ENCODE results near the gene ARVCF.

The ARVCF gene

GRCh38 chr22:20029550-20030225 lies 13.1 kb upstream of the ARVCF start:
- no peak for DNase-seq

GRCh38 chr22:20028855-20029549 lies 12.4 kb upstream of the ARVCF start:
- no peak for DNase-seq

DNA sequence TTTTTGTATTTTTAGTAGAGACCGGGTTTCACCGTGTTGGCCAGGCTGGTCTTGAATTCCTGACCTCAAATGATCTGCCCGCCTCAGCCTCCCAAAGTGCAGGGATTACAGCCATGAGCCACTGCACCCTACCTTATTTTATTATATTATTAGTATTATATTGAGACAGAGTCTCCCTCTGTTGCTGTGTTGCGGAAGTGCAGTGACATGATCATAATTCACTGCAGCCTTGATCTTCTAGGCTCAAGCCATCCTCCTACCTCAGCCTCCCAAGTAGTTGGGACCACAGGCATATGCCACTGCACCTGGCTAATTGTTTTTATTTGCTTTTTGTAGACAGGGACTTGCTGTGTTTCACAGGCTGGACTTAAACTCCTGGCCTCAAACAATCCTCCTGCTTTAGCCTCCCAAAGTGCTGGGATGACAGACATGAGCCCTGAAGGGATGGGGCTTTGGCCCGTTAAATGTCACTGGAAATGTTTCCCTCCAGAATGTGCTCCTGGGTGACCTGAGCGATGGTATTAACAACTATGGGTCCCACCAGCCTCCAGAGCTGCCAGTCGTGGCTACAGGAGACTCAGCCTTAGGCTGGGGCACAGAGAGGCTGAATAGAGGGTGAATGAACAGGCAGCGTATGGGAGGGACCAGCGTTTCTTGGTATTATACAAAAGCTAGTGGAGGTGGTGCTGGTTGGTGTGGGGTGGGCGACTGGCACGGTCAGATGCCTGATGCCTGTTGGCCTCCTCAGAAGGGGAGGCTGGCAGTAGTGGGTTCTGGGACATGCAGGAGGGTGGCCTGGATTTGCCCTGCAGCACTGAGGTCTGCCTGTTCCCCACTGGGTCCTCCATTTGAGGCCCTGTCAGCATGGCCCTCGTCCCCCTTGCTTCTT lies 11.6 kb upstream of the ARVCF start:
- peak; percentile 15 for DNase-seq

- DNase-seq: no peak
These were observed 10.5 kb upstream of the ARVCF start for GRCh38 chr22:20026996-20027601.

GRCh38 chr22:20026204-20026908 lies 9.7 kb upstream of the ARVCF start:
- no peak for DNase-seq

DNA sequence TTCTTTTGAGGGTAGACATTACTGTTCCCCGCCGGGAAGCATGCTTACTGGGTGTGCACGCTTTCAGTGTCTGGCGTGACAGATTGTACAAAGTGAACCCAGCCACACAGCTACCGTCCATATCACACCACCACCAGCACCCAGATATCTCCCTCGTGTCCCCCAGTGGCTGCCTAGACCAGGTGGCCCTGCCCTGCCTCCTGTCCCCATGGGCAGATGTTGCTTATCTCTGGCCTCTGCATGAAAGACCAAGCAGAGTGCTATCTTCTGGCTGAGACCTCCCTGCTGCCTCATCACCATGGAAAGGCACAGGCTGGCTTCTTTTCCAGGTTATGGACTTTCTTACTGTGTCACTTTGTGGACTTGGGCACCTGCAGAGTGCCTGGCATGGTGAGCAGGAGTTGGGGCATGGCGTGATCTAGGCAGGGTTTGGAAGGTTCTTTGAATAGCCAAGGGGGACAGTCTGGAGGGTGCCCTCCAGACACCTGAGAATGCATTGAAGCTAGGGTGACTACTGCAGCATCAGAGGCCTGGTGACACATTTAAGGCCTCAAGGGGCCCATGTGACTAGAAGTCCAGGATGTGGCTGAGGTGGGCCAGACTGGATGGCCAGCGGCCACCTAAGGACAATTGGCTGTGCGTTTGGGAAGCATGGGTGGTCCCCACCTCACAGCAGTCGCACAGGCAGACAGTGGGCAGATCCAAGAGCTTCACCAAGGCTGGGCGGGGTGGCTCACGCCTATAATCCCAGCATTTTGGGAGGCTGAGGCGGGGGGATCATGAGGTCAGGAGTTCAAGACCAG lies 9.0 kb upstream of the ARVCF start:
- DNase-seq: no peak

DNA sequence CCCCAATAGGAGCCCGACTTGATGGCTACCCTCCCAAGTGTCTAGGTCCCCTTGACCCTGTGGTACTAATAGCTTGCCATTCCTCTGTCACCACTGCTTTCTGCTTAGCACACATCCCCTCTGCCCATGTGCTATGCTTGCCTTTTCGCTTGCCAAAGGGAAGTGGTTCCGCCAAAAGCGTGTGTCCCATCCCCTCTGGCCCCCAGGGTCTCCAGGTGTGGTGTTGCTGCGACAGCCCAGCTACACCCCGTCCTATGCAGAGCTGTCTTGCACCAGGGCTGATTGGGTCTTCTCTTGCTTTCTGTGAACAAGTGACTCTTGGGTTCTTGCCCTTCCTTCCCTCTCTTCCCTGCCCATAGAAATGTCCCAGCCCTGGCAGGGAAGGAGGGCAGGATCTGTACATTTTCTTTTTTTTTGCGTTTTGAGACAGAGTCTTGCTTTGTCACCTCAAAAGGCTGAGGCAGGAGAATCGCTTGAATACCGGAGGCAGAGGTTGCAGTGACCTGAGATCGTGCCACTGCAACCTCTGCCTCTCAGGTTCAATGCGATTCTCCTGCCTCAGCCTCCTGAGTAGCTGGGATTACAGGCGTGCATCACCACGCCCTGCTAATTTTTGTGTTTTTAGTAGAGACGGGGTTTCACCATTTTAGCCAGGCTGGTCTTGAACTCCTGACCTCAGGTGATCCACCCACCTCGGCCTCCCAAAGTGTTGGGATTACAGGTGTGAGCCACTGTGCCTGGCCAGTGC lies 8.2 kb upstream of the ARVCF start:
- DNase-seq: no peak

- DNase-seq: no peak
These were observed 7.6 kb upstream of the ARVCF start for GRCh38 chr22:20024225-20024624.

- DNase-seq: no peak
These were observed 6.5 kb upstream of the ARVCF start for GRCh38 chr22:20022978-20023613.

DNA sequence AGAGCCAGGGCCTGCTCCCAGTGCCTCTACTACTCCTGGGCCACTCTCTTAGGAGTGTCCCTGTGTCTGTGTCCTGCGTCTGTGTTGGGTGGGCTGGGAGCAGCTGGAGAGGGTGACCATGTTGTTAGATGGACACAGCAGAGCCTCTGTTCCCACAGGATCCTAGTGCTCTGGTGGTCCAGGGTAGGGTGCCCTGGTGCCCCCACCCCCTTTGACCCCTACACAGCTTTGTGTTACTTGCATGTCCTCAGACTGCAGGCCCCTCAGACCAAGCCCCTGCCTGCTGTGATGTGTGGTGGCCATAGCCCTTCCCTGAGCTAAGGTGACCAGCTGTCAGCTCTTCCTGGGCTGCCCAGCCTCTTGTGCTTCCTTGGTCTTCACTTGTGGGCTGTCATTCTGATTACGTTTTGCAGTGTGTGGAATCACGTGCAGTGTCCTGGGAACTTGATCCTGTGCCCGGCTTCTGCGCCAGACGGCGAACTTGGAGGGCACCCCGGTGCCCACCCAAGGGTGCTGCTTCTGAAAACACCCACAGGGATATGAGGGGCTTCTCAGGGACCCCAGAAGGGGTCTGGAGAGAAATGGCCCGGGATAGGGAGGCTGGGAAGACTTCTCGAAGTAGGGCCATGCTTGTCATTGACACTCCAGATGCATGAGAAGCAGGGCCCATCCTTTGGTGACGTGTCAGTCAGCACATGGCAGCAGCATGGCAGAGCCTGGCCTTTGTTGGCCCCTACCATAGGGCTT lies 5.8 kb upstream of the ARVCF start:
- DNase-seq: no peak

DNA sequence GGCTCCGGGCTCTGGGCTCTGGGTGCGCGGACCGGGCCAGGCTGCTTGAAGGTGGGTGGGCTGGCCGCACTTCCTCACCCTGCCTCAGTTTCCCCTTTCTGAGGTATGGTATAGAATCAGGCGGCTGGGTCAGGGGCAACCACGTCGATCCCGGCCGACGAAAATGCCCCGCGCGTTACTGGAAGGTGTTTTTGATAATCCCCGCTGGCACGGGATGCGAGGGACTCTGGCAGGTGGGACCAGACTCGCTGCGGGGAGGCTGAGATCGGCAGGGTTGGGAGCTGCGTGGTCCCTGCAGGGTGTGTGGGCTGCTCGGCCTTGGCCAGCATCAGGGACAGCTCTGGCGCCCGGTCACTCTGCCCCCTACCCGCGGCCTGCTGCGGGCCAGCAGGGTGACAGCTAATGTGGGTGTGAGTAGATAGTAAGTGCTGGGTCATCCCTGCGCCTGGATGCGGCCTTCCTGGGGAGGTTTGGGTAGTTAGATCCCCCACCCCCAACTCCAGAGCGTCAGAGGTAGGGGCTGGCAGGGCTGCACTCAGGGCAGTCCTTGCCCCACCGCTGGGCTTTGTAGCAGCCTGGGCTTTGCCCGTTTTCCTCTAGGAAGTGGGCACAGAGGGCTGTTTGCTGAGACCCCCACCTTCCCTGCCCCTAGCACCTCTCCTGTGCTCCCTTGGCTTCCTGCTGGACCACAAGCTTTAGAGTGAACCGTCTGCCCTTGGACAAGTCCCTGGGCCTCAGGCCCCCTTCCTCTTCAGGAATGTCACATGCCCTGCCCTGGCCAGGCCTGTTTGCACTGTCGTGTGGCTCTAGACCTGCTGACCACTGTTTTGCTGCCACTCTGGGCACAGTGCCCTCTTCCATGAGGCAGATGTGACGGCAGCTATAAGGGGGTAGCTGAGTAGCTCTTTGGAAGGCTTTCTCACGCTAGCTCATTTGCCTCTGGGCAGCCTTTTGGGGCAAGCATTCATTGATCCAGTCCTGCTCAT lies 4.9 kb upstream of the ARVCF start:
- no peak for DNase-seq

DNA sequence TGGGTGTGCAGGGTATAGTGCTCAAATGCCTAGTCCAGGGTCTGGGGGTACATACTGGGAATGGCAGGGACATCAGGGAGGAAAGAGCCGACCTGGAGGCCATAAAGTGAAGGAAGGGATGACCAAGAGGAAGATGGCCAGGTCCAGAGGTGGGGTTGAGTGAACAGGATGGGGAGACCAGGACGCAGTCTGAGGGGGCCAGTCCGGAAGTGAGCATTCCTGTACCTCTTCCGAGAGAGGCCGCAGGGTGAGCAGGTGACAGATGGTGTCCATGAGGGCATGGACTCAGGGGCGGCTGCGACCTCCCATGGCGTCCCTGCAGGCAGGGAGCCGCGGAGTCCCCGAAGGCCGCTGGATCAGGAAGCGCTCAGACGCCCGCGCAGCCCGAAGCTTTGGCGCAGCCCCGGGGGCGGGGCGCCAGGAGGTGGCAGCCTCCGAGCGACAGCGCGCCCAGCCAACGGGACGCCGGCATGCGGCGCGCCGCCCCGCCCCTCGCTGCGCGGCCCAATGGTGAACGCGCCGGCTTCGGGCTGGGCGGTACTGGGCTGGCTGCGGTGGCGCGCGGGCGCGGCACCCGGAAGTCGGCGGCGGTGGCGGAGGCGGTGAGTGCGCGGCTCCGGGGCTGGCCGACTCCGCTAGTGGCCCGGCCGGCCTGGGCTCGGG lies 4.0 kb upstream of the ARVCF start, which contains the start of gene TANGO2:
TANGO2 (plus strand) TSS at position 578 of the 663 bp plus-strand sequence. CDS start 15,689 bp downstream, outside the sequence.
- DNase-seq: peak; percentile 91

- no peak for DNase-seq
These were observed 3.3 kb upstream of the ARVCF start for GRCh38 chr22:20019661-20020532.

DNA sequence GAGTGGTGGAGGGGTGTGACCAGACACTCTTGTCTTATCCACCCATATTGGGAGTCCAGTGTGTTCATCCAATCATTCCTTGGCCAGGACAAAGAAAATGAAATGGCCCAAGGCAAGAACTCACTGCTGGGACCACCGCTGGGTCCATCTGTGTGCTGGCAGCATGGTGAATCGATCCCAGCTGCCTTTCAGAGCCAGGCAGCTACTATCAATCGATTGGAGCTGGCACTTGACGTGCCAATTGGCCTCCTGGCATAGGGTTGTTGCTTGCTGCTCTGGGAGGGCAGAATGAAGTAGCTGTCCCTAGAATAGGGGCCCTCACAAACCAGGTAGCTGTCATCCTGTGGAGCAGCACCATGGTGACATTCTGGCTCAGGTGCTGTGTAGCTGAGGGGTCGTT lies 1.4 kb upstream of the ARVCF start:
- DNase-seq: no peak

GRCh38 chr22:20017622-20017958 lies 967 bp upstream of the ARVCF start:
- DNase-seq: no peak

DNA sequence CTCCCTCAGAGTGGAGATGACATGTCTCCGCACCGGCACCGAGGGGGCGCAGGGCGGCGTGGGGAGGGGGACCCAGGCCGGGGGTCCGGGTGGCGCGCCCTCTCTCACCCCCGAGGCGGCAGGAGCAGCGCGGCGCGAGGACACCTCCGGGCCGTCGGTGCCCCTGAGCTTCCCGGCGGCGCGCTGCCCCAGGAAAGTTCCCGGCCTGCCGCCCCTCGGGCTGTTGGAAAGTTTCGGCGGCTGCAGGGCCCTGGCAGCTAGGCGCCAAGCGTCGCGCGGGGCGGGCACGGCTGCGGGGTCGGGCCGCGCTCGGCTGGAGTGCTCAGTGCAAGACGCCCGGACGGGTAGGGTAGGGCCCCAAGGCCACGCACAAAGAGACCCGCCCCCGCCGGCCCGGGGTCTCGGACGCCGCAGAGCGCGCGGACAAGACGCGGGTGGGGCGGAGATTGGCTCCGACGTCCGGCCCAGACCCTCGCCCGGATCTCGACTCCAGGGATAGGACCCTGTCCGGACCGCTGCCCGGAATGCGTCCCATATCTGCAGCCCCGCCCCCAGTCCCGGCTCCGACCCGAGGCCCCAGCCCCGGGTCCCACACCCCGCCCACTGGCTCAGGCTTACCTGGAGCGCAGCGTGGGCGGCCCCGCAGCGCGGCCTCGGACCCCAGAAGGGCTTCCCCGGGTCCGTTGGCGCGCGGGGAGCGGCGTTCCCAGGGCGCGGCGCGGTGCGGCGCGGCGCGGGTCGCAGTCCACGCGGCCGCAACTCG lies 471 bp downstream of the ARVCF start:
- peak; percentile 19 for DNase-seq

All from activated CD4-positive, alpha-beta T cell treated with anti-CD3 and anti-CD28 coated beads, Interleukin-2, amount 50 U/mL, for 1 hour (primary cell).